Nephron progenitor cell (in vitro differentiated cells): Measurements from ENCODE around the gene ZBTB40.

Experiments used
- DNase-seq: peaks from one replicate; pipeline ENCODE4 v3.0.0; 2021
- H3K27ac Mint-ChIP-seq: 2 replicates; pipeline ENCODE4 v1.8.0; 2021; ENCODE audit warnings: mild to moderate bottlenecking, moderate library complexity, mixed read lengths
- H3K27me3 Mint-ChIP-seq: 2 replicates; pipeline ENCODE4 v1.8.0; 2021; ENCODE audit warnings: mild to moderate bottlenecking, low read depth, mixed read lengths; ENCODE audit not compliant: poor library complexity
- H3K36me3 Mint-ChIP-seq: 2 replicates; pipeline ENCODE4 v1.8.0; 2021; ENCODE audit warnings: low read depth, mixed read lengths
- H3K4me1 Mint-ChIP-seq: 2 replicates; pipeline ENCODE4 v1.8.0; 2021; ENCODE audit warnings: mixed read lengths
- H3K4me3 Mint-ChIP-seq: 2 replicates; pipeline ENCODE4 v1.8.0; 2021; ENCODE audit warnings: mild to moderate bottlenecking, moderate library complexity, mixed read lengths
- H3K9me3 Mint-ChIP-seq: 2 replicates; pipeline ENCODE4 v1.8.0; 2021; ENCODE audit warnings: mild to moderate bottlenecking, moderate library complexity, mixed read lengths
- TF ChIP-seq, protein P1 (sequence below): fragments of 200-600 bp; sonication (generic); IDR thresholded peaks from 2 replicates; pipeline ENCODE4 v1.5.0; 2021; ENCODE audit warnings: antibody characterized with exemption

ZBTB40 gene

GRCh38 chr1:22465671-22466070 is 14.0 kb downstream of the ZBTB40 start:
- H3K4me1 Mint-ChIP-seq = no peaks in the 10 kb centered on the region
- no peaks in the 10 kb centered on the region for H3K36me3 Mint-ChIP-seq
- TF ChIP-seq, protein P1, sequence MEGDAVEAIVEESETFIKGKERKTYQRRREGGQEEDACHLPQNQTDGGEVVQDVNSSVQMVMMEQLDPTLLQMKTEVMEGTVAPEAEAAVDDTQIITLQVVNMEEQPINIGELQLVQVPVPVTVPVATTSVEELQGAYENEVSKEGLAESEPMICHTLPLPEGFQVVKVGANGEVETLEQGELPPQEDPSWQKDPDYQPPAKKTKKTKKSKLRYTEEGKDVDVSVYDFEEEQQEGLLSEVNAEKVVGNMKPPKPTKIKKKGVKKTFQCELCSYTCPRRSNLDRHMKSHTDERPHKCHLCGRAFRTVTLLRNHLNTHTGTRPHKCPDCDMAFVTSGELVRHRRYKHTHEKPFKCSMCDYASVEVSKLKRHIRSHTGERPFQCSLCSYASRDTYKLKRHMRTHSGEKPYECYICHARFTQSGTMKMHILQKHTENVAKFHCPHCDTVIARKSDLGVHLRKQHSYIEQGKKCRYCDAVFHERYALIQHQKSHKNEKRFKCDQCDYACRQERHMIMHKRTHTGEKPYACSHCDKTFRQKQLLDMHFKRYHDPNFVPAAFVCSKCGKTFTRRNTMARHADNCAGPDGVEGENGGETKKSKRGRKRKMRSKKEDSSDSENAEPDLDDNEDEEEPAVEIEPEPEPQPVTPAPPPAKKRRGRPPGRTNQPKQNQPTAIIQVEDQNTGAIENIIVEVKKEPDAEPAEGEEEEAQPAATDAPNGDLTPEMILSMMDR = no peak
- DNase-seq = no peak
- no peaks in the 10 kb centered on the region for H3K9me3 Mint-ChIP-seq
- H3K4me3 Mint-ChIP-seq = no peak overlapping the region
- no peaks in the 10 kb centered on the region for H3K27me3 Mint-ChIP-seq
- H3K27ac Mint-ChIP-seq = no peak overlapping the region

DNA sequence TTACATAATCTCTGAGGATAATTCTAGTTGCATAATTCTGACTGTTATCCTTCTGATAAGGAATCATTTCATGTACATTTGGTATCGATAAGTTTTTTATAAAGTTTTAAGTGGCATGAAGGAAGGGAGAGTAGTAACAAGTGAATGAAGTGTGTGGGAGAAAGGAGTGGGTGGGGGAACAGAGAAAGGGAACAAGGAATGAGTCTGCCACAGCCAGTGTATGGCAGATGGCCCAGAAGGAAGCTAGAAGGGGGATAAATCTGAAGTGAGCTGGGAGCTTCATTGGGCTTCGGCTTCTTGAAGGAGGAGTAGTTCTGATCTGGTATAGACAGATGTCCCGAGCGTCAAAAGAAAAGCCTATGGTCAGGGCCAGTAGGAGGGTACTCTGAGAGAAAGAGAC is 18.6 kb downstream of the ZBTB40 start:
- Mint-ChIP-seq H3K4me3 (no peak overlapping the region), H3K36me3 (no peaks in the 10 kb centered on the region), H3K27me3 (no peaks in the 10 kb centered on the region), H3K4me1 (peaks cover under 1% of the 10 kb centered on the region), H3K27ac (no peak overlapping the region), H3K9me3 (no peaks in the 10 kb centered on the region)
- no peak for DNase-seq
- TF ChIP-seq, protein P1 = no peak

GRCh38 chr1:22471078-22471477 is 19.4 kb downstream of the ZBTB40 start:
- Mint-ChIP-seq H3K36me3 (no peaks in the 10 kb centered on the region), H3K4me1 (peaks cover 6% of the 10 kb centered on the region), H3K4me3 (no peak overlapping the region), H3K27me3 (no peaks in the 10 kb centered on the region), H3K27ac (no peak overlapping the region), H3K9me3 (no peaks in the 10 kb centered on the region)
- DNase-seq = no peak
- TF ChIP-seq, protein P1 = no peak

DNA sequence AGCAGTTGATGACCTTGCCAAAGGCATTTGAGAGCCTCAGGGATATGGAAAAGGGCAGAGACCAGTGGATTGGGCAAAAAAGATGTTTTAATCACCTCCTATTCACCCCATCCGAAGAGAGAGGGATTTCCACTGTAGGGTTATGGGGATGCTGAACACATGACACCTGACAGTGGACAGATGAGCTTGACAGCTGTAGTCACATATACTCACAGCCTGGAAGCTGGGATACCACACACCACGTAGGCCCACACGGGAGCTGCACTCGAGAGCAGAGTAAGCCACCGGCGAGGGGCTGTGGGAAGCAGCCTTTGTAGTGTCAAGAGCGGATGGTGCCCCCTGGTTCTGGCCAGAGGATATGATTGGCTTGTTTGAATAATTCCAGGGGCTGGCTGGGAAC is 20.0 kb downstream of the ZBTB40 start:
- H3K4me3 Mint-ChIP-seq = no peak overlapping the region

GRCh38 chr1:22472596-22472995 is 20.9 kb downstream of the ZBTB40 start:
- no peaks in the 10 kb centered on the region for H3K9me3 Mint-ChIP-seq
- DNase-seq = no peak
- TF ChIP-seq, protein P1 = no peak
- peaks cover 6% of the 10 kb centered on the region for H3K4me1 Mint-ChIP-seq
- no peaks in the 10 kb centered on the region for H3K36me3 Mint-ChIP-seq
- H3K27me3 Mint-ChIP-seq = no peaks in the 10 kb centered on the region
- H3K27ac Mint-ChIP-seq = no peak overlapping the region
- H3K4me3 Mint-ChIP-seq = no peak overlapping the region

More for the DNA sequence above, 20.0 kb downstream of the ZBTB40 start:
- Mint-ChIP-seq H3K9me3 (no peaks in the 10 kb centered on the region), H3K4me1 (peaks cover 6% of the 10 kb centered on the region), H3K36me3 (no peaks in the 10 kb centered on the region), H3K27ac (no peak overlapping the region), H3K27me3 (no peaks in the 10 kb centered on the region)
- no peak for DNase-seq
- TF ChIP-seq, protein P1 = no peak

DNA sequence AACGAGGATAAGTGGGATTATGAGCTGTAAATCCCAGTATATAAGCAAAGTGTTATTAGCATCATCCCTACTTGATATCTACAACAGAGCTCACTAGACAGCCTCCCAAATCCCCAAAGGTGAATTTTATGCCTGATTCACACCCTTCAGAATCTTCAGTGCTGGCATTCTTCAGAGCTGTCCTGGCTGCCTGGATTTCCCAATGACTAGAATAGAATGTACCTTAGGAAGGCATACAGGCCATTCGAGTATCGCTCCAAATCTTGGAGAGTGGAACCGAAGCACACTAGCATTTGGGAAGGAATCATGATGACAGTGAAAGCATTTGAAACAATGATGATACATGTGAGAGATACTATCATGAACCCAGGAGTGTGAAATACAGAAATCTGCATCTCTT is 22.3 kb downstream of the ZBTB40 start:
- H3K4me3 Mint-ChIP-seq = no peak overlapping the region
- no peaks in the 10 kb centered on the region for H3K27me3 Mint-ChIP-seq
- no peaks in the 10 kb centered on the region for H3K9me3 Mint-ChIP-seq
- peaks cover 6% of the 10 kb centered on the region for H3K4me1 Mint-ChIP-seq
- TF ChIP-seq, protein P1 = no peak
- H3K36me3 Mint-ChIP-seq = peaks cover 2% of the 10 kb centered on the region
- DNase-seq = no peak
- no peak overlapping the region for H3K27ac Mint-ChIP-seq
